Stimulated activated CD4-positive, alpha-beta T cell treated with anti-CD3 and anti-CD28 coated beads, TNF-alpha, amount 100 ng/mL, for 48 hours (primary cell): Measurements from ENCODE around the gene LRIG2.

ENCODE experiments used
- DNase-seq, 3 donors: peaks; one replicate each; pipeline ENCODE4 v3.0.0-alpha.2; 2020; ENCODE audit warnings: low read depth in 3 of 3

LRIG2 gene

DNA sequence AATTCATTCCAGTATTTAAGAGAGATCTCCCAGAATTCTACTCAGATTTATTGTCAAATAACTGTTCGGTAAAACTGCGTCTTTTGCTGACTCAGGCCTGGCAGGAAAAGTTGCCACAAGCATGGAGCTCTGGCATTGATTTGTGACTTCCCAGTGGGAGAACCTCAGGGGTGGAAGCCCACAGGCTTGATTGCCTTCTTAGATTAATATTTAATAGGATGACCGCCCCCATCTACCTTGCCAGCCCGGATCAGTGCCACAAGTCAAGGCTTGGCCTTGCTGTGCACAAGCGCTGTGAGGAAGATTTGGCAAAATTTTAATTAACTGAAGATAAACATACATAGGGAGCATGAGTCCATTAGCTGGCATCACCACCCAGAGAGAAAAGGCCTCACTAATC lies 93.5 kb downstream of the LRIG2 start:
- no peak for DNase-seq

DNA sequence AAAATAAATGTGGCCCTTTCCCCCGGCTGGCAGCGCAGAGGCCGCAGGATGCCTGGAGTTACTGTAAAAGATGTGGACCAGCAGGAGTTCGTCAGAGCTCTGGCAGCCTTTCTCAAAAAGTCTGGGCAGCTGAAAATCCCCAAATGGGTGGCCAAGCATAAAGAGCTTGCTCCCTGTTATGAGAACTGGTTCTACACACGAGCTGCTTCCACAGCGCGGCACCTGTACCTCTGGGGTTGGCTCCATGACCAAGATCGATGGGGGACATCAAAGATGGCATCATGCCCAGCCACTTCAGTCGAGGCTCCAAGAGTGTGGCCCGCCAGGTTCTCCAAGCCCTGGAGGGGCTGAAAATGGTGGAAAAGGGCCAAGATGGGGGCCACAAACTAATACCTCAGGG lies 95.9 kb downstream of the LRIG2 start:
- no peak for DNase-seq

DNA sequence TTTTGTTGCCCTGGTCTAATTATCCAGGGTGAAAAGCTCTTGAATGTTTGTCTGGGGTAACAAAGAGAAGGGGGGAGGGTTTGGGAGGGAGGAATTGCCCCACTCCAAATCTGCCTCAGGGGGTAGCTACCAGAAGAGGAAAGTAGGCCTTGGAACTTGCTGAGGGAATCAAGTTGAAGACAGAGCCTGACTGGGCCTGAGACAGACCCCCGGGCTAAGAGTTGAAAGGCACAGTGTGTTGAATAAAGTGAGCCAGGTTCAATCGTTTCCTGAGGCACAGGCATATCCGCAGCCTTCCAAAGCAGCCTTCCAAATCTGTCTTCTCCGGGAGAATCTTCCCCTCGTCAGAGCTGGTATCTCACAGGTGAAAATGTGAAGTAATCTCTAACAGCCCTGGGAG lies 96.6 kb downstream of the LRIG2 start:
- DNase-seq: no peak

DNA sequence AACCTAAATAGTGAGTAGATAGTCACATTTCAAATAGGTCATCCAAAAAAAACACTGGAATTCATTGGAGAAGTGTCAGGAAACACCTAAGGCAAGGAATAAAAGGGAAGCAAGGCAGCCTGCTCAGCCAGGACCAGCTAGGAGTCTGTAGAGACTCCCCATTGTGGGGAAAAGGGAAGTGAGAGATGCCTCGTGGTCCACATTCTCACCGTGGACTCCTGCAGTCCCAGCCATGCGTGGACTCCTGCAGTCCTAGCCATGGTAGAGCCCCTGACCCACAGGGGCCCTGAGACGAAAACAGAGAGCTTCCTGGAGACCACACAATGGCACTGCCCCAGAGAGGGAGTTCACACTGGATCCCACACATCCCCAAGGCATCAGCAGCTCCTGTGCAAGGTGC lies 97.5 kb downstream of the LRIG2 start:
- DNase-seq: no peak

DNA sequence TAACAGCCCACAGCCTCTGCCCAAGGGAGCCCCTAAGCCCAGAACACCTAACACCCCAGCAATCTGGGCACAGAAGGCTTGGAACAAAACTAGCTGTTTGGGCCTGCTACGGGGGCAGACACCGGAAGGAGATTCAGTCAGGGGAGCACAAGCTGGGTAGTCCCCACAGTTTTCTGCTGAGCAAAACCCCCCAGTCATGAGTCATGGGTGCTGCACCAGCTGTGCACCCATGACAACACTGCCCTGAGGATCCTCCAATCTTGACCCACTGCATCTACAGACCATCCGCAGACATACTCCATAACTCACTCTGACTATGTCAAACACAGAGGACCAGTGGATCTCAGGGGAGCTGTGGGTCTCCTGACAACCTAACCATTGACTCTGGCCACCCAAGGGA lies 105.1 kb downstream of the LRIG2 start:
- no peak for DNase-seq

DNA sequence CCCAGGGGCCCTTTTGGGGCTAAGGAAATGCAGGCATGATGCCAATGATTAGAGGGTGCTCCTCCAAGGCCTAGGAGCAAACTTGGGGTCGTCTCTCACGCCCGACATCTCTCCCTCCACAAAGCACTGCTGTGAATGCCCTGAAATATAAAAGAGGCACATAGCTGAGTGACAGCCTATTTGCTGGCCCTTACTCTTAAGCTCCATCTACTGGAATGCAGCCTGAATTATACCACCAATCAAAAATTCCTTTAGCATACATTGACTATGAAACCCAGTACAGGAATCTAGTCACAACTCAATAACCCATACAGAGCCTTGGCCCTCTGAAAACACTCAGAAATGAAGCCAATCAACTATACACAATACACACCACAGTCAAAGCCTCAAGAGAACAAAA lies 105.5 kb downstream of the LRIG2 start:
- DNase-seq: no peak
